Ishikawa (cell line): ENCODE data around the gene KIF26B.

Experiments used
- CEBPB ChIP-seq: IDR thresholded peaks from 2 replicates; pipeline ENCODE4 v1.6.1; 2012
- EP300 ChIP-seq: IDR thresholded peaks from 2 replicates; pipeline ENCODE4 v1.6.1; 2012; ENCODE audit warnings: borderline replicate concordance
- RAD21 ChIP-seq: IDR thresholded peaks from 2 replicates; pipeline ENCODE4 v1.6.1; 2012; ENCODE audit warnings: low read depth
- REST ChIP-seq: IDR thresholded peaks from 2 replicates; pipeline ENCODE4 v1.6.1; 2012; ENCODE audit warnings: low read depth, mild to moderate bottlenecking
- TAF1 ChIP-seq: IDR thresholded peaks from 2 replicates; pipeline ENCODE4 v1.6.1; 2012; ENCODE audit warnings: low read depth, mild to moderate bottlenecking
- TF ChIP-seq, protein P1 (sequence below): IDR thresholded peaks from 2 replicates; pipeline ENCODE4 v1.6.1; 2012
- TF ChIP-seq, protein P2 (sequence below): IDR thresholded peaks from 2 replicates; pipeline ENCODE4 v1.6.1; 2012

DNA sequence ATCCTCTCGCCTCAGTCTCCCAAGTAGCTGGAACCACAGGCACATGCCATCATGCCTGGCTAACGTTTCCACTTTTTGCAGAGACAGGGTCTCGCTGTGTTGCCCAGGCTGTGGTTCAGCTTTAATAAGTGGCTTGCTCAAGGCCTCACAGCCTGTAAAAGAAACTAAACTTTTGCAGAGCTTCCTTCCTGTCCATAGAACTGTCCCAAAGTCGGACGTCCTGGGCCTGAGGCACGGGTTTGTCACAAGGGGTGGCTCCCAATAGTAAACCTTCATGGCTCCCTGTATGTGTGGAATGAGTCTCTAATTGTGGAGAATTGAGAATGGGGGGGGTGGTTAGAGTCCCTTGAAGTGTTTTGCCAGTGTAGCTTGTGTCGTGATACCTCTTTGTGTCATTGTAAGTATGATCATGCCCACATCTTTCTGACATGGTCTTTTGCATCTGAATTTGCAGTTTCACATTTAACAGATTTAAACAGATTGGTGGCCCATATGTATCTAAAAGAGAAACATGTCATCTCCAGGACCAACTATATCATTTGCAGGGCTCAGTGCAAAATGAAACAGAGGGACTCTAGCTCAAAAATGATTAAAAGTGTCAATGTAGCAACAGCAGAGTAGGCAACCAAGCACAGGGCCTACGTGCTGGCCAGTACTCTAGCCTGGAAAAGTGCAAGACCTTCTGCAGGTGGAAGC is 332.1 kb downstream of the KIF26B start:
- TF ChIP-seq, protein P1, sequence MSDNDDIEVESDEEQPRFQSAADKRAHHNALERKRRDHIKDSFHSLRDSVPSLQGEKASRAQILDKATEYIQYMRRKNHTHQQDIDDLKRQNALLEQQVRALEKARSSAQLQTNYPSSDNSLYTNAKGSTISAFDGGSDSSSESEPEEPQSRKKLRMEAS = no peak
- TF ChIP-seq, protein P2, sequence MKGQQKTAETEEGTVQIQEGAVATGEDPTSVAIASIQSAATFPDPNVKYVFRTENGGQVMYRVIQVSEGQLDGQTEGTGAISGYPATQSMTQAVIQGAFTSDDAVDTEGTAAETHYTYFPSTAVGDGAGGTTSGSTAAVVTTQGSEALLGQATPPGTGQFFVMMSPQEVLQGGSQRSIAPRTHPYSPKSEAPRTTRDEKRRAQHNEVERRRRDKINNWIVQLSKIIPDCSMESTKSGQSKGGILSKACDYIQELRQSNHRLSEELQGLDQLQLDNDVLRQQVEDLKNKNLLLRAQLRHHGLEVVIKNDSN = no peak
- TF ChIP-seq CEBPB (no peak), REST (no peak), EP300 (no peak), TAF1 (no peak), RAD21 (no peak)
